Measurements from ENCODE around the gene L3MBTL3. TPM values are rescaled to one million over a fixed set of nuclear protein-coding genes. Genes with fewer than 3 reads are reported as not detected.

L3MBTL3 gene
- total RNA-seq, 4 donors from 2014 or later, result 3.1 to 6.7 (median 3.6) TPM

GRCh38 chr6:130046671-130047070, 28.3 kb downstream of the L3MBTL3 start:
- no peak overlapping the region for H3K27ac ChIP-seq (replicated peaks in 1 of 4)
- H3K9me3 ChIP-seq, result no peaks in the 10 kb centered on the region
- intact Hi-C loops (cut with DNase I), result no loop called here
- no peak for DNase-seq (ENCODE audit: extremely low spot score)
- H3K36me3 ChIP-seq, result peaks cover 0 to 18% (median 16%) of the 10 kb centered on the region in 4 donors
- H3K4me1 ChIP-seq, result no peaks in the 10 kb centered on the region
- 87% methylated on average over 1 of the region's 1 CpG for WGBS
- no peak overlapping the region for H3K4me3 ChIP-seq
- H3K27me3 ChIP-seq, result no peaks in the 10 kb centered on the region
- TF ChIP-seq CTCF (IDR thresholded peaks at IDR 0.05), result no peak
- TF ChIP-seq EP300 (IDR thresholded peaks at IDR 0.05), result no peak
- TF ChIP-seq POLR2A (IDR thresholded peaks at IDR 0.05; ENCODE audit: low read depth), result no peak
- TF ChIP-seq POLR2AphosphoS5 (IDR thresholded peaks at IDR 0.05), result no peak

- H3K27me3 ChIP-seq, result no peaks in the 10 kb centered on the region
- H3K4me3 ChIP-seq, result no peak overlapping the region
- peaks cover 0 to 22% (median 16%) of the 10 kb centered on the region in 4 donors for H3K36me3 ChIP-seq
- no peak for TF ChIP-seq POLR2A (IDR thresholded peaks at IDR 0.05; ENCODE audit: low read depth)
- no peak for TF ChIP-seq EP300 (IDR thresholded peaks at IDR 0.05)
- no peak for TF ChIP-seq POLR2AphosphoS5 (IDR thresholded peaks at IDR 0.05)
- no peak for TF ChIP-seq CTCF (IDR thresholded peaks at IDR 0.05)
- intact Hi-C loops (cut with DNase I), result no loop called here
- no peaks in the 10 kb centered on the region for H3K9me3 ChIP-seq
- no peak for DNase-seq (ENCODE audit: extremely low spot score)
- H3K4me1 ChIP-seq, result no peaks in the 10 kb centered on the region
- 74% methylated on average over 4 of the region's 4 CpGs for WGBS
- no peak overlapping the region for H3K27ac ChIP-seq (replicated peaks in 1 of 4)
Observed at GRCh38 chr6:130047088-130047995, 29.0 kb downstream of the L3MBTL3 start.

GRCh38 chr6:130050230-130050629, 31.8 kb downstream of the L3MBTL3 start:
- Histone ChIP-seq H3K4me1 (no peaks in the 10 kb centered on the region), H3K36me3 (peaks cover 0 to 43% (median 25%) of the 10 kb centered on the region in 4 donors), H3K27ac (replicated peaks in 1 of 4) (no peak overlapping the region), H3K27me3 (no peaks in the 10 kb centered on the region), H3K9me3 (no peaks in the 10 kb centered on the region), H3K4me3 (no peak overlapping the region)
- TF ChIP-seq CTCF (IDR thresholded peaks at IDR 0.05) (no peak), POLR2A (IDR thresholded peaks at IDR 0.05; ENCODE audit: low read depth) (no peak), POLR2AphosphoS5 (IDR thresholded peaks at IDR 0.05) (no peak), EP300 (IDR thresholded peaks at IDR 0.05) (no peak)
- DNase-seq (ENCODE audit: extremely low spot score), result no peak
- intact Hi-C loops (cut with DNase I), result no loop called here
- 96% methylated on average over 2 of the region's 2 CpGs for WGBS

- TF ChIP-seq CTCF (IDR thresholded peaks at IDR 0.05) (no peak), EP300 (IDR thresholded peaks at IDR 0.05) (no peak)
- WGBS, result 96% methylated on average over 7 of the region's 7 CpGs
Observed at GRCh38 chr6:130054725-130055124, 36.3 kb downstream of the L3MBTL3 start.

More at GRCh38 chr6:130054725-130055124, 36.3 kb downstream of the L3MBTL3 start:
- Histone ChIP-seq H3K4me3 (no peak overlapping the region), H3K9me3 (no peaks in the 10 kb centered on the region), H3K27me3 (no peaks in the 10 kb centered on the region), H3K27ac (replicated peaks in 1 of 4) (no peak overlapping the region), H3K4me1 (no peaks in the 10 kb centered on the region), H3K36me3 (peaks cover 4 to 60% (median 40%) of the 10 kb centered on the region in 4 donors)
- intact Hi-C loops (cut with DNase I), result no loop called here
- DNase-seq (ENCODE audit: extremely low spot score), result no peak

Data from esophagus muscularis mucosa (tissue), 4 donors.